ENCODE measurements around the gene TMEM255B.

TMEM255B gene

DNA sequence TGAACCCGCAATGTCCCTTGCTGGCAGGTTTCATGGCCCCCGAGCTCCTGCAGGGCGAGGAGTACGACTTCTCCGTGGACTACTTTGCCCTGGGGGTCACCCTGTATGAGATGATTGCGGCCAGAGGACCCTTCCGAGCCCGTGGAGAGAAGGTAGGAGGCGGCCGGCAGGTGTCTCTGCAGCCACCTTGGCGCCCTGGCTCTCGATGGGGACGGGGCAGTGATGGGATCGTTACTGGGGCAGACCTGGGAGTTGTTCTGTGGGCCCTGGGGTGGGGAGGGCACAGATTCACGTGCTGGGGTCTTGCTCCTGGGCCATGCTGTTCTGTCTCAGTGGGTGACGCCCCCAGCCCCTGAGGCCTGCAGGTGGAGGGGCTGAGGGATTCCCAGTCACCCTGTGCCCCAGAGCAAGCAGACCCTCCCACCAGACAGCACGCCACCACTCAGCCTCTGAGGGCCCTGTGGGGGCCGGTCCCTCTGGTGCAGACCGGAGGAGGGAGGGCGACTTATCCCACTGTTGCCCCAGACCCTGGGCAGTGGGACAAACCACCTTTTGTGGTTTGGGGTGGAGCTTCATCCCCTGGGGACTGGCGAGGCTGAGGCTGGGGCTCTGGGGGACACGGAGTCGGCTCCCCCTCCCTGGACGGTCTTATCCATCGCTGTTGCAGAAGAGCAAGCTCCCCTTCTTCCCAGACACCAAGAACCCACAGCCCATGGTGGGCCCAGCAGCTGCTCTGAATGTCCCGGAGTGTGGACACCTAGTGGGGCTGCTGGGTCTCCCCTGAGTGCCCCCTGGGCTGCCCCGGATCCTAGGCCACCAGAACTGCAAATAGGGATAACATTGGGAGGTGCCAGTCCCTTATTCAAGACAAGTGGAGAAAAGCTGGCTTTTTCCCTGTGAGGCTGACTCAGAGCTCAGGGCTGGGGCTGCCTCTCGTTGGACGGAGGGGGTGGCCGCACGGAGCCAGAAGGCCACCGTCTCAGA lies 27.5 kb upstream of the TMEM255B start:
- H3K9me3 Mint-ChIP-seq: no peaks in the 10 kb centered on the region
- ATAC-seq: no peak
- DNase-seq: no peak
- no peak overlapping the region for H3K4me3 Mint-ChIP-seq
- H3K27ac Mint-ChIP-seq: no peak overlapping the region
- no peaks in the 10 kb centered on the region for H3K36me3 Mint-ChIP-seq (ENCODE audit: low read depth)
- peaks cover 14% of the 10 kb centered on the region for H3K27me3 Mint-ChIP-seq
- no peaks in the 10 kb centered on the region for H3K4me1 Mint-ChIP-seq

DNA sequence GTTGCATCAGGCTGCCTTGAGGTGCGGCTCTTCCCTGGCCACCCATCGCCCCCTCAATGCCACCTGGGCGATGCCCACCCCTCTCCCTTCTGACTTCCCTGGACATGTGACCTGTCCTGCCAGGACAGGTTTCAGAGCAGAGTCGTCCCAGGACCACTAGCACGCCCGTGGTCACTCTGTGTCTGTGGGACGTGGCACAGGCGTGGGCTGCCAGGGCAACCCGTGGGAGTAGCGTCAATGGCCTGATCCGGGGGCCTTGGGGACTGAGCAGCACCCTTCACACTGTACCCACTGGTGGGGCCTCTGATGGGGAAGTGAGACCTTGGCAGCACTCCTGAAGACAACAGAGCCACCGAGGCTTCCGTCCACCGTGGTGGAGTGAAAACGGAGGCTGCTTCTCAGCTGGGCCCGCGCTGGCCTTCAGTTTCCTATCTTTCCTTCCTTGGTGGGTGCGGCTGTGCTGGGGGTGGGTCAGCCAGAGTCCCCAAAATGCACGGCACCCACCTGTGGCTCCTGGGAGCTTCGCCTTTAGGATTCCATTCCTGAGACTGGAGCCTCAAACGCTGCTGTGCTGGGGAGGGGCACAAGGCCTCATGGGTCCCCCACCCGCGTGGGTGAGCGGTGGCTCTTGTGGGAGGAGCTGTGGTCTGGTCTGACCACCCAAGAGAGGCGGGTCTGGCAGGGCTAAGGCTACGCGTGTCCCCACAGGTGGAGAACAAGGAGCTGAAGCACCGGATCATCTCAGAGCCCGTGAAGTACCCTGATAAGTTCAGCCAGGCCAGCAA lies 26.7 kb upstream of the TMEM255B start:
- no peak overlapping the region for H3K4me3 Mint-ChIP-seq
- ATAC-seq (no peak), DNase-seq (no peak)

DNA sequence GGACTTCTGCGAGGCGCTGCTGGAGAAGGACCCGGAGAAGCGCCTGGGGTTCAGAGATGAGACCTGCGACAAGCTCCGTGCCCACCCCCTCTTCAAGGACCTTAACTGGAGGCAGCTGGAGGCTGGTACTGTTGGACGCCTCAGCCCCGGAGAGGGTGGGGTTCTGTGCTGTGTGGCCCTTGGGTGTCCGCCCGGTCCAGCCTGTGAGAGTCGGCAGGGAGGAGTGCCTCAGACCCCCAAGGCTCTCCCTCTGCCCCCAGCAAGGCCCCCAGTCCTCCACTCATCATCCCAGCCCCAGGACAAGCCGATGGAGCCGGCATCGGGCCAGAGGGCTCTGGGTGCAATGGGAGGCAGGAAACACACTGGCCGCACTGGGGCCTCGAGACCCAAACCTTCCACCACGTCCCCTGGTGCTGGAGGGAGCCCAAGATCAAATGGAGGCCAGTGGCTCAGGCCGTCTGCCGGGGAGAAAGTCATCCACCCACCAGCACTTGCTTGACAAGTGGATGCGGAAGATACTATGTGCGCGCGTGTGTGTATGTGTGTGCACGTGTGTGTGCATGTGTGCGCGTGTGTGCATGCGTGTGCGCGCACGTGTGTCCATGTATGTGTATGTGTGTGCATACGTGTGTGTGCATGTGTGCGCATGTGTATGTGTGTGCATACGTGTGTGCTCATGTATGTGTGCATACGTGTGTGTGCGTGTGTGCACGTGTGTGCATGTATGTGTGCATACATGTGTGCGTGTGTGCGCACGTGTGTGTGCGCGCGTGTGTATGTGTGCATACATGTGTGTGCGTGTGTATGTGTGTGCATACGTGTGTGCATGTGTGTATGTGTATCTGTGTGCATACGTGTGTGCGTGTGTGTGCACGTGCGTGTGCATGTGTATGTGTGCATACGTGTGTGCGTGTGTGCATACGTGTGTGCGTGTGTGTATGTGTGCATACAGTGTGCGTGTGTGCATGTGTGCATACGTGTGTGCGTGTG lies 25.8 kb upstream of the TMEM255B start:
- DNase-seq: no peak
- Mint-ChIP-seq H3K36me3 (ENCODE audit: low read depth) (no peaks in the 10 kb centered on the region), H3K4me1 (no peaks in the 10 kb centered on the region), H3K27me3 (peaks cover 15% of the 10 kb centered on the region), H3K9me3 (no peaks in the 10 kb centered on the region), H3K27ac (no peak overlapping the region), H3K4me3 (no peak overlapping the region)
- no peak for ATAC-seq

More for the DNA sequence above, 26.7 kb upstream of the TMEM255B start:
- H3K27ac Mint-ChIP-seq: no peak overlapping the region
- no peaks in the 10 kb centered on the region for H3K36me3 Mint-ChIP-seq (ENCODE audit: low read depth)
- H3K27me3 Mint-ChIP-seq: peaks cover 14% of the 10 kb centered on the region
- no peaks in the 10 kb centered on the region for H3K4me1 Mint-ChIP-seq
- no peaks in the 10 kb centered on the region for H3K9me3 Mint-ChIP-seq

DNA sequence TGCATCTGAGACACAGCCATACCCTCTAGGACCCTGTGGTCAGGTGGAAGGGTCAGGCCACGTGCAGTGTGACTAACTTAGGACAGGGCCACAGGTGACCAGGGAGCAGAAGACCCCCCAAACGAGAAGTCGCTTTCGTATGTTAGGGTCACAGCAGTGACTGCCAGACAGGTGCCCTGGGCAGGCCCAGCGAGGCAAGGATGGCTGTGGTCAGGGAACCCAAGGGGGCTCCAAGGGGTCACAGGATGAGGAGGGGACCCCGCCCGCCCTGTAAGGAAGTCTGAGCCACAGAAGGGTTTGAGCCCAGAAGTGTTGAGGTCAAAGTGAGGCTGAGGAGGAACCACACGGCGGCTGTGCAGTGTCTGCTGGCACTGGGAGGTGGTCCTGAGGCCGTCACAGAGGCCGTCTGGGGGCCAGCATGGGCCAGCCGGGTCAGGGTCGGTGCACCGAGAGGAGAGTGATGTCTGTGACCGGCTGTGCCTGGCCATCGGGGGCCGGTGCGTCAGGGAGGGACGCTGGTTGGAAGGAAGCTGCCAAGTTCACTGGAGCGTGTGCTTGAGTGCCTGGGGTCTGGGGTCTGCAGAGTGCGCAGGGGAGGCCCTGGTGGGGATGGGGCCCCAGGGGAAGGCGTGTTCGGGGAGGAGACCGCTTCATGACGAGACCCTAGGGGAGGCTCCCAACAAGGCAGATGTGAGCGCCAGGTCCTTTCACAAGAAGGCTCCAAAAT lies 24.8 kb upstream of the TMEM255B start:
- no peaks in the 10 kb centered on the region for H3K36me3 Mint-ChIP-seq (ENCODE audit: low read depth)
- ATAC-seq (no peak), DNase-seq (no peak)
- H3K9me3 Mint-ChIP-seq: no peaks in the 10 kb centered on the region
- no peaks in the 10 kb centered on the region for H3K4me1 Mint-ChIP-seq
- H3K27ac Mint-ChIP-seq: no peak overlapping the region
- H3K27me3 Mint-ChIP-seq: peaks cover 6% of the 10 kb centered on the region
- no peak overlapping the region for H3K4me3 Mint-ChIP-seq

DNA sequence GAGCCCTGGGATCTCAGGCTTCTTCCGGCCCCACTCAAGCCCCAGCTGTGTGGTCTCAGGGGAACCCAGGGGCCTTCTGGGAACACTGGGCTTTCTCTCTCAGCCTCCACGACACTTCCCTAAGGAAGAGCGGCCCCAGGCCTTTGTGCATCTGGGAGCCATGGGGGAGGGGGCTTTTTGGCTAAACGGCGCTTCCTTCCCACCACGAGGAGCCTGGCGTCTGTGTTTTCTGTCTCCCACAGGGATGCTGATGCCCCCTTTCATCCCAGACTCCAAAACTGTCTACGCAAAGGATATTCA lies 24.2 kb upstream of the TMEM255B start:
- Mint-ChIP-seq H3K27ac (no peak overlapping the region), H3K4me3 (no peak overlapping the region), H3K4me1 (no peaks in the 10 kb centered on the region), H3K9me3 (no peaks in the 10 kb centered on the region), H3K27me3 (peaks cover 4% of the 10 kb centered on the region), H3K36me3 (ENCODE audit: low read depth) (no peaks in the 10 kb centered on the region)
- DNase-seq (no peak), ATAC-seq (no peak)

DNA sequence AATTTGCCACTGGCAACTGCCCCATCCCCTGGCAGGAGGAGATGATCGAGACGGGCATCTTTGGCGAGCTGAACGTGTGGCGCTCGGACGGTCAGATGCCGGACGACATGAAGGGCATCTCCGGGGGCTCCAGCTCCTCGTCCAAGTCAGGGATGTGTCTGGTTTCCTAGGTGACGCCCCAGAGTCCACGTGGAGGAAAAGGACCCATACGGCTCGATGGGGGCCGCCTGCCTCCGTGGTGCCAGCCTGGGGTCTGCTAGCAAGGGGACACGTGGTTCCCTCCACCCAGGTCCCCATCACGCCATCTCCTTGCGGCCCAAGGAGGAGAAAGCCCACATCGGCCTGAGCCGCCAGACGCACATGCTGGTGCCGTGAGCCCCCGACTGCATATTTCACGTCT lies 23.8 kb upstream of the TMEM255B start:
- H3K9me3 Mint-ChIP-seq: no peaks in the 10 kb centered on the region
- no peak for ATAC-seq
- no peaks in the 10 kb centered on the region for H3K4me1 Mint-ChIP-seq
- no peak overlapping the region for H3K4me3 Mint-ChIP-seq
- H3K27ac Mint-ChIP-seq: no peak overlapping the region
- no peak for DNase-seq
- no peaks in the 10 kb centered on the region for H3K36me3 Mint-ChIP-seq (ENCODE audit: low read depth)
- H3K27me3 Mint-ChIP-seq: peaks cover 4% of the 10 kb centered on the region

DNA sequence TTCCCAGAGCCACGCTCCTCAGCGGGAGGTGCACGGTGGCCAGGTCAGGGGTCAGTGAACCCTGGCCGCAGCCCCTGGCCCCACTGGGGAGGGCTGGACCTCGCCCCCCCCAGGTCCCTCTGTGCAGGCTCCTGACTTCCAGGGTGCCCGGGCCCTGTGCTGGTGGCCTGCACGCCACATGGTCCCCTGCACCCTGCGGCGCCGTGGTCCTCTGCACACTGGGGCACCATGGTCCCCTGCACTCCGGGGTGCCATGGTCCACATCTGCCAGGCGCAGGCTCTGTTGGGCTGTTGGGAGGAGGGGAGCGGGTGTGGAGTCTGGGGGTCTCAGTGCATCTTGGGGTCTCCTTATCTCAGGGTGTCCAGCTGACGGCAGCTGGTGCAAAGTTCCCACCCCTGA lies 23.3 kb upstream of the TMEM255B start:
- Mint-ChIP-seq H3K4me3 (no peak overlapping the region), H3K27ac (no peak overlapping the region), H3K4me1 (peaks cover 3% of the 10 kb centered on the region), H3K27me3 (peaks cover 6% of the 10 kb centered on the region), H3K9me3 (no peaks in the 10 kb centered on the region), H3K36me3 (ENCODE audit: low read depth) (no peaks in the 10 kb centered on the region)
- ATAC-seq (no peak), DNase-seq (no peak)

DNA sequence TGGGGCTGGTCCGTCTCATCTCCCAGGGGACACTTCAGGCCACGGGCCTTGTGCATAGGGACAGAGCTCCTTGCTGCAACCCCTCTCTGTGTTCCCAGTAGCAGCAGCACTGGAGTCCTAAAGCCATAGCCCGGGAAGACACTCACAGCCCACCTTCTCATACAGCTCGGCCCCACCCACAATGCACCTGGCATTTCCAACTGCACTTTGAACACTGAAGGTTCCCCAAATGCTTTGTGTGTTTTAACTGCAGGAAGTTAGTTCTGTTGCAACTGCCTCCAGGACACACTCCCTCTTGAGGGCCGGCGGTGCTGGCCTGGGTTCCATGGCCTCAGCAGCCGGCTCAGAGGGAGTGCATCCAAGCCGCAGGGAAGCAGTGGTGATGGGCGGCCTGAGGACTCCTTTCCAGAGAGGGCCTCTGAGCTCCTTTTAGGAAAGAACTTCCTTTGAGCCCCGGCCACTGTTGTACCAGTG lies 22.7 kb upstream of the TMEM255B start:
- no peak for ATAC-seq
- H3K9me3 Mint-ChIP-seq: no peaks in the 10 kb centered on the region
- peaks cover 7% of the 10 kb centered on the region for H3K4me1 Mint-ChIP-seq
- no peak overlapping the region for H3K27ac Mint-ChIP-seq
- no peaks in the 10 kb centered on the region for H3K36me3 Mint-ChIP-seq (ENCODE audit: low read depth)
- H3K27me3 Mint-ChIP-seq: peaks cover 9% of the 10 kb centered on the region
- H3K4me3 Mint-ChIP-seq: no peak overlapping the region
- no peak for DNase-seq

DNA sequence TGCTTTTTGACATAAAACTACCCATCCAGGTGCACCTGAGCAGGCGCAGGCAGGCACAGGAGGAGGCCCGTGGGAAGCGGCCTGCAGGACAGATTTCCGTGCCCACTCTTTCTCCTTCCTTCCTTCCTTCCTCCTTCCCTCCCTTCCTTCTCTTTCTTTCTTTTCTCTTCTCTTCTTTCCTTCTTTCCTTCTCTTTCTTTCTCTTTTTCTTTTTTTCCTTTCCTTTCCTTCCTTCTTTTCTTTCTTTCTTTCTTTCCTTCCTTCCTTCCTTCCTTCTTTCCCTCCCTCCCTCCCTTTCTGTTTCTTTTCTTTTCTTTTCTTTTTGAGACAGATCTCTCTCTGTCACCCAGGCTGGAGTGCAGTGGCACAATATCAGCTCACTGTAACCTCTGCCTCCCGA lies 21.2 kb upstream of the TMEM255B start:
- DNase-seq (no peak), ATAC-seq (no peak)
- H3K4me1 Mint-ChIP-seq: peaks cover 22% of the 10 kb centered on the region
- H3K27me3 Mint-ChIP-seq: peaks cover 17% of the 10 kb centered on the region
- H3K4me3 Mint-ChIP-seq: no peak overlapping the region
- no peak overlapping the region for H3K27ac Mint-ChIP-seq
- no peaks in the 10 kb centered on the region for H3K36me3 Mint-ChIP-seq (ENCODE audit: low read depth)
- H3K9me3 Mint-ChIP-seq: no peaks in the 10 kb centered on the region

DNA sequence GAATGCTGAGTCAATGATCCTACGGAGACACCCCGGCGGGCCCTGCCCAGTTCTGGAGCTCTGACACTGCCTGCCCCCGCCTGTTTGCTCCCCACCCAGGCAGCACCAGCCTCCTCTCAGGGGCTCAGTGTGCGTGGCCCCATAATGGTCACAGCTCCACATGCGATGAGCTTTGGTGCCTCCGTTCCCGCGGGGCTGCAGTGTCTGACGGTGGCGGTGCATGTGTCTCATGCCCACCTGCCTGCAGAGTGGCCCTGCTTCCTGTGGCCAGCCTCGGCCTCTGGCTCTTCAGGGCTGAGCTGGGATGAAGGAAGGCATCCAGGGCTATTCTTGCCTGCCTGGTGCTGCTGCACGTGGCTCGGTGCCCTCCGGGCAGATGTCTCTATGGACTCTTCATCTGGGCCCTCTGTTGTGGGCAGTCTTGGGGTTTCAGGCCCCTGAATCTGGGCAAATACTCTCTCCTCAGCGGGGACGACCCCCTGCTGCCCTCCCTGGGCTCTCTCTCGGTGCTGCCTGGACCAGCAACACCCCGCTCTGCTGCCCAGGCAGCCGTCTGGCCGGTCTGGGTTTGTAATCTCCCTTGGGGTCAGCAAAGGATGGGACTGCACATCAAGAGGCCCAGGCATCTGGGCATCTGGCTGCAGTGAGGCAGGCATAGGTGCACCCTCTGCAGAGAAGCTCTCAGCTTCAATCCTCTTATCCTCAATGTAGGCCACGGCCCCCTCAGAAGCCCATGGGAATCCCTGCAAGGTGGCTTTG lies 19.3 kb upstream of the TMEM255B start:
- Mint-ChIP-seq H3K4me3 (no peak overlapping the region), H3K4me1 (peaks cover 22% of the 10 kb centered on the region), H3K27me3 (peaks cover 19% of the 10 kb centered on the region), H3K36me3 (ENCODE audit: low read depth) (no peaks in the 10 kb centered on the region), H3K27ac (no peak overlapping the region), H3K9me3 (no peaks in the 10 kb centered on the region)
- no peak for DNase-seq
- ATAC-seq: no peak

DNA sequence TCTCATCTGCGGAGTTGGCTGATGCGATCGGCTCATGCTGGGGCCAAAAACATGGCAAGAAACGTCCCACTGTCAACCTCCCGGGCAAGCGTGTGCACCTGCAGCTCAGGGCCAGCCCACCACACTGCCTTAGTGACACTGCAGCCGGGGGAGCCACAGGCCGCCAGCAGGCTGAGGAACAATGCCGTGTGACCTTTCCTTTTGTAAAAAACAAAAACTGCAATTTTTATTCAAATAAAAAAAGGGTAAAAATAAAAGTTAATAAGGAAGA lies 18.8 kb upstream of the TMEM255B start:
- no peak overlapping the region for H3K27ac Mint-ChIP-seq
- H3K4me1 Mint-ChIP-seq: peaks cover 24% of the 10 kb centered on the region
- no peak overlapping the region for H3K4me3 Mint-ChIP-seq
- DNase-seq: no peak
- no peaks in the 10 kb centered on the region for H3K36me3 Mint-ChIP-seq (ENCODE audit: low read depth)
- no peaks in the 10 kb centered on the region for H3K9me3 Mint-ChIP-seq
- no peak for ATAC-seq
- peaks cover 19% of the 10 kb centered on the region for H3K27me3 Mint-ChIP-seq

DNA sequence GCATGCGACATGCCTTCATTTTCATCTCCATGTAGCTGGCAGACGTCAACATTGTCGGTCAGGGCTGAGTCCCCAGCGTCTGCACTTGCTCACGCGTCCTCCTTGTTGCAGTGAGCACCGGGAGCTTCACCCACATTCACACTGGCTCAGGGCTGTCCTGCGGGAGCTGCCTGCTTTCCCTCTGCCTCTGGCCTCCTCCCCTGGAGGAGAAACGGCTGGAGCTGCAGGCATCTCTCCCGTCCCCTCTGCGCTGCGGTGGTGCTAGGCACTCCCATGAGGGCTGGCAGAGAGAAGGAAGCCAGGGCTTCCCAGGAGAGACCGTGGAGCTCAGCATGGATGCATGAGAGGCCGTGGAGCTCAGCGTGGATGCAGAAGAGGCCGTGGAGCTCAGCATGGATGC lies 18.4 kb upstream of the TMEM255B start:
- DNase-seq: no peak
- Mint-ChIP-seq H3K4me1 (peaks cover 24% of the 10 kb centered on the region), H3K27me3 (peaks cover 19% of the 10 kb centered on the region), H3K9me3 (no peaks in the 10 kb centered on the region), H3K27ac (no peak overlapping the region), H3K36me3 (ENCODE audit: low read depth) (no peaks in the 10 kb centered on the region), H3K4me3 (no peak overlapping the region)
- no peak for ATAC-seq

DNA sequence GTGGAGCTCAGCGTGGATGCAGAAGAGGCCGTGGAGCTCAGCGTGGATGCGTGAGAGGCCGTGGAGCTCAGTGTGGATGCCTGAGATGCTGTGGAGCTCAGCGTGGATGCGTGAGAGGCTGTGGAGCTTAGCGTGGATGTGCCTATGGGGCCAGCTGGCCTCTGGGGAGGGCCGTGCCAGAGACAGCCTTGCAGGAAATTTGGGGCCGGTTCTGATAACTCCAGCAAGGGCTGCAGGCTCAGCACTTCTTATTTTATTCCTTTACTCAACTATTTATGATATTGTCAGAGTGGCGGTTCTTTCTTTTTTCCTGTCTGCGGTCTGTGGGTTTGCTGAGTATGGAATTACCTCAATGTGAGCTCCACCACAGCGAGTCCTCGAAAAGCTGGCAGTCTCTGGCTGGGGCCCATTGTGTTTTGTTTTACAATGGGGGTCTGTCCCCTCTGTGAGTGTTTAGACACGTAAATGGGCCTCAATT lies 17.8 kb upstream of the TMEM255B start:
- Mint-ChIP-seq H3K9me3 (no peaks in the 10 kb centered on the region), H3K4me1 (peaks cover 24% of the 10 kb centered on the region), H3K4me3 (no peak overlapping the region), H3K36me3 (ENCODE audit: low read depth) (no peaks in the 10 kb centered on the region), H3K27ac (no peak overlapping the region), H3K27me3 (peaks cover 19% of the 10 kb centered on the region)
- DNase-seq: no peak
- peak; percentile 30 for ATAC-seq

All from activated naive CD8-positive, alpha-beta T cell treated with anti-CD3 and anti-CD28 coated beads, Interleukin-2, amount 50 U/mL, for 24 hours (primary cell).